Effector memory CD8-positive, alpha-beta T cell (primary cell): Measurements from ENCODE around the gene SLC16A3.
A peak's percentile ranks its signal among the peaks of the same experiment; 100 is the strongest.
"Not testable (repeated sequence)": the region's sequence is repeated elsewhere in the genome, so short reads cannot be mapped to it uniquely, and the experiment has no call there.

Experiments used
- ATAC-seq: fragments of 150-1000 bp; cut with Tn5 transposase; replicated peaks from 2 replicates; pipeline ENCODE4 v1.10.0; 2021; ENCODE audit warnings: mild to moderate bottlenecking, moderate library complexity
- DNase-seq, 3 experiments: peaks; one replicate each; pipeline ENCODE4 v3.0.0; 2021
- H3K27ac Mint-ChIP-seq, 2 donors: one replicate each; pipeline ENCODE4 v1.8.0; 2022; ENCODE audit warnings: mild to moderate bottlenecking in 2 of 2, mixed read lengths in 2 of 2, moderate library complexity in 2 of 2
- H3K27me3 Mint-ChIP-seq, 2 donors: one replicate each; pipeline ENCODE4 v1.8.0; 2022; ENCODE audit warnings: mixed read lengths in 2 of 2
- H3K36me3 Mint-ChIP-seq: one replicate; pipeline ENCODE4 v1.8.0; 2022; ENCODE audit warnings: mild to moderate bottlenecking, moderate library complexity, mixed read lengths; ENCODE audit not compliant: insufficient read depth
- H3K4me1 Mint-ChIP-seq, 2 donors: one replicate each; pipeline ENCODE4 v1.8.0; 2022; ENCODE audit warnings: low read depth in 2 of 2, mixed read lengths in 2 of 2
- H3K4me3 Mint-ChIP-seq, 2 donors: one replicate each; pipeline ENCODE4 v1.8.0; 2022; ENCODE audit warnings: mild to moderate bottlenecking in 2 of 2, mixed read lengths in 2 of 2, moderate library complexity in 2 of 2
- H3K9me3 Mint-ChIP-seq, 2 donors: one replicate each; pipeline ENCODE4 v1.8.0; 2022; ENCODE audit warnings: mixed read lengths in 2 of 2

SLC16A3 gene

DNA sequence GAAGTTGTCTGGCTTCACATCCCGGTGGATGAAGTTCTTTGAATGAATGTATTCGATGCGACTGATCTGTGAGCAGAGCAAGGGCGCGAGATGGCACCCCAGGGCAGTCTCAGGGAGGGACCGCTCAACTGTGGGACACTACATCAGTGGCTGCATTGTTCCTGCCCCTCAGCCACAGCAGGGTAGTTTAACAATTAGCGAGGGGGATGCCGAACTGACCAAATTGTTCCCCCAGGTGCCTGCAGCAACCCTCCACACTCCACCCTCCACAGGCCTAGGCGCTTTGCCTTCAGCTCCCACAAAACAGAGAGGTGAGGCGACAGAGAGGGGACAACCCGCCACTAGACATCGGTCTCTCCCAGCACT, 24.3 kb downstream of the SLC16A3 start:
- Mint-ChIP-seq H3K4me1 (peaks cover 14 to 16% of the 10 kb centered on the region in 2 donors), H3K36me3 (peaks cover 85% of the 10 kb centered on the region), H3K27me3 (no peaks in the 10 kb centered on the region), H3K27ac (peak overlapping the region in 1 of 2 donors; percentile 84), H3K9me3 (no peaks in the 10 kb centered on the region), H3K4me3 (no peak overlapping the region)
- no peak for DNase-seq
- no peak for ATAC-seq

DNA sequence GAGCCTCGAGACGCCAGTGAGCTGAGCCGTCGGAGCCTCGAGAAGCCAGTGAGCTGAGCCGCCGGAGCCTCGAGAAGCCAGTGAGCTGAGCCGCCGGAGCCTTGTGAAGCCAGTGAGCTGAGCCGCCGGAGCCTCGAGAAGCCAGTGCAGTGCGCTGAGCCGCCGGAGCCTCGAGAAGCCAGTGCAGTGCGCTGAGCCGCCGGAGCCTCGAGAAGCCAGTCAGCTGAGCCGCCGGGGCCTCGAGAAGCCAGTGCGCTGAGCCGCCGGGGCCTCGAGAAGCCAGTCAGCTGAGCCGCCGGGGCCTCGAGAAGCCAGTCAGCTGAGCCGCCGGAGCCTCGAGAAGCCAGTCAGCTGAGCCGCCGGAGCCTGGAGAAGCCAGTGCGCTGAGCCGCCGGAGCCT, 25.3 kb downstream of the SLC16A3 start:
- peaks cover 84% of the 10 kb centered on the region for H3K36me3 Mint-ChIP-seq
- H3K4me3 Mint-ChIP-seq, ATAC-seq, H3K27me3 Mint-ChIP-seq, H3K27ac Mint-ChIP-seq, DNase-seq, H3K9me3 Mint-ChIP-seq: not testable (repeated sequence)
- H3K4me1 Mint-ChIP-seq: peaks cover 19 to 21% of the 10 kb centered on the region in 2 donors

DNA sequence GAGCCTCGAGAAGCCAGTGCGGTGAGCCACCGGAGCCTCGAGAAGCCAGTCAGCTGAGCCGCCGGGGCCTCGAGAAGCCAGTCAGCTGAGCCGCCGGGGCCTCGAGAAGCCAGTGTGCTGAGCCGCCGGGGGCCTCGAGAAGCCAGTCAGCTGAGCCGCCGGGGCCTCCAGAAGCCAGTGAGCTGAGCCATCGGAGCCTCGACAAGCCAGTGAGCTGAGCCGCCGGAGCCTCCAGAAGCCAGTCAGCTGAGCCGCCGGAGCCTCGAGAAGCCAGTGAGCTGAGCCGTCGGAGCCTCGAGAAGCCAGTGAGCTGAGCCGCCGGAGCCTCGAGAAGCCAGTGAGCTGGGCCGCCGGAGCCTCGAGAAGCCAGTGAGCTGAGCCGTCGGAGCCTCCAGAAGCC, 25.9 kb downstream of the SLC16A3 start:
- peaks cover 21 to 24% of the 10 kb centered on the region in 2 donors for H3K4me1 Mint-ChIP-seq
- H3K36me3 Mint-ChIP-seq: peaks cover 82% of the 10 kb centered on the region
- H3K27ac Mint-ChIP-seq, ATAC-seq, H3K4me3 Mint-ChIP-seq, H3K27me3 Mint-ChIP-seq, H3K9me3 Mint-ChIP-seq, DNase-seq: not testable (repeated sequence)

DNA sequence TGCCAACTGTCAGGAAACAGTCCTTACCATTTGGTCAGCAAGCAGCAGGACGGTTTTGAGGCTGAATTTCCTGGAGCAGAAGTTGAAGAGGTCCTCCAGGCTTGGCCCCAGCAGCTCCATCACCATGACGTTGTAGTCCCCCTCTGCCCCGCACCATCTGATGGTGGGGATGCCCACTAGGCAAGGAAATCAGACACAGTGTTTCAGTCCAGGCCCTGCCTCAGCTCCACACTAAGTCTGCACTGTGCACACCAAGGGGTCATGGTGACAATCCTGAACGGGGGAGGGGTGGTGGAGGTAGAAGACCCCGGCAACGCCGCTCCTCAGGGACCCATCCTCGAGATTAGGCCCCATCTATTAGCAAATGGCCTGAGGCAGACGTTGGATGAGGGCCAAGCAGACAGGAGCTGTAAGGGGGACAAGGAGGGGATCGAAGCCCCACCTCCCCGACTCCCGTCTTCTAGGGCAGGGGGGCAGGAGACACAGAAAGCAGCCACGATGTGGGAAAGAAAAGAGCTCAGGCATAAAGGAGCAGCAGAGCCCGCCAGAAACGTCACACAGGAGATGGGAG, 26.6 kb downstream of the SLC16A3 start:
- Mint-ChIP-seq H3K4me3 (no peak overlapping the region), H3K36me3 (peaks cover 81% of the 10 kb centered on the region), H3K27me3 (no peaks in the 10 kb centered on the region), H3K4me1 (peaks cover 23 to 25% of the 10 kb centered on the region in 2 donors), H3K27ac (peak overlapping the region; percentile 98 to 99), H3K9me3 (no peaks in the 10 kb centered on the region)
- DNase-seq: no peak
- no peak for ATAC-seq

DNA sequence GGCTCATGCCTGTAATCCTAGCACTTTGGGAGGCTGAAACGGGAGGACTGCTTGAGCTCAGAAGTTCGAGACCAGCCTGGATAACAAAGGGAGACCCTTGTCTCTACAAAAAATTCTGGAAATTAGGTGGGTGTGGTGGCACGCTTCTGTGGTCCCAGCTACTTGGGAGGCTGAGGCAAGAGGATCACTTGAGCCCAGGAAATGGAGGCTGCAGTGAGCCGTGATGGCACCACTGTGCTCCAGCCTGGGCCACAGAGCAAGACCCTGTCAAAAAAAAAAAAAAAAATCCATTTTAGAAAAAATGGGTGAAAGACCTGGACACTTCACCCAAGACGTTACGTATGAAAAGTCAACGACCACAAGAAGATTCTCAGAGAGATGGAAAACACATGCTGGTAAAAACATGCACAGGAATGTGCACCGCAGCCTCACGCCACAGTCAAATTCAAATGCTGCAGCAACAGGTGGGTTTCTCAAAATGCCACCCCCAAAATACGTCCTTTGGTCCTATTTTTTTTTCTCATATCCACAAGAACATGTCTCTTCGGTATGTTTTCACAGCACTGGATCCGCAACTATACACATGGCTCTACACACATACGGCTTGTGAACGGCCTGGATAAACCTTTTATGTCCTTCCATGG, 27.5 kb downstream of the SLC16A3 start:
- ATAC-seq (no peak), DNase-seq (no peak)
- Mint-ChIP-seq H3K36me3 (peaks cover 81% of the 10 kb centered on the region), H3K4me3 (peak overlapping the region in 1 of 2 donors; percentile 37), H3K9me3 (no peaks in the 10 kb centered on the region), H3K4me1 (peaks cover 31% of the 10 kb centered on the region in 2 donors), H3K27ac (peak overlapping the region; percentile 98 to 99), H3K27me3 (no peaks in the 10 kb centered on the region)

DNA sequence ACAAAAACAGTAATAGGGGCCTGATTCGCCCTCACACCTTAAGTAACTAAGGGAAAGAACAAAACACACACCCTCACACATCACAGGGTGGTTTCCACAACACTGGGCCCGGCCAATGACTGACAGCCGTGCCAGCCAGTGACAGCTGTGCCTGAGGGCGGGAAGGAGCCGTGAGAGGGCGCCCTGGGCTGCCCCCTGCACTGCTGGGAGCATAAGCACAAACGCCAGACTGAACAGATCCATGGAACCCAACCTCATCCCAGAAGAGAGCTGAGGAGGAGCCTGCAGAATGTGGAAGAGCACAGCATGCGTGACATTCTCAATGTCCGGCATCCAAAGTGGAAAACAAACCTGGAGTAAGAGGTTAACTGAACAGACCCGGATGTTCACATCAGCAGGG, 28.6 kb downstream of the SLC16A3 start:
- no peaks in the 10 kb centered on the region for H3K9me3 Mint-ChIP-seq
- H3K4me3 Mint-ChIP-seq: peak overlapping the region; percentile 40 to 51
- DNase-seq (peak; percentile 72 to 82 (median 74)), ATAC-seq (peak; percentile 96)
- peaks cover 80% of the 10 kb centered on the region for H3K36me3 Mint-ChIP-seq
- H3K27ac Mint-ChIP-seq: peak overlapping the region; percentile 98 to 99
- H3K27me3 Mint-ChIP-seq: no peaks in the 10 kb centered on the region
- H3K4me1 Mint-ChIP-seq: peaks cover 31 to 36% of the 10 kb centered on the region in 2 donors

DNA sequence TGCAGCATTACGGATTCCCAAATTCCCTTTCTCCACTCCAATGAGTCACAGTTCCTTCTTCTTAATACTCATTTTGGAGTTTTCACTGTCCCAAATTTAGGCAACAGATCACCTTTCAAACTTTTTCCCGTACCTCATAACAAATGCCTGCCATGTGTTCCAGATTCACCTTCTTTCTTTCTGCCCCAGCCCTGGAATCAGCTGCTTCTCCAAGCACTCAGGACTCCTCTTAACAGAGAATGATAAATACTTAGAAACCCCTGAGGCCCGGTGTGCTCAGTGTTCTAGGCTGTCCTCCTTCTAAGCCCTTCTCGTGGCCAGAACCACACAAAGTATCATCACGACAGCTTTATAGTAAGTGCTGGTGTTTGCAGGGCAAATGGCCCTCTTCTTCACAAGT, 29.7 kb downstream of the SLC16A3 start:
- no peak overlapping the region for H3K4me3 Mint-ChIP-seq
- peaks cover 31 to 36% of the 10 kb centered on the region in 2 donors for H3K4me1 Mint-ChIP-seq
- DNase-seq: no peak
- ATAC-seq: no peak
- no peaks in the 10 kb centered on the region for H3K27me3 Mint-ChIP-seq
- H3K36me3 Mint-ChIP-seq: peaks cover 79% of the 10 kb centered on the region
- H3K9me3 Mint-ChIP-seq: no peaks in the 10 kb centered on the region
- peak overlapping the region; percentile 86 to 99 for H3K27ac Mint-ChIP-seq

DNA sequence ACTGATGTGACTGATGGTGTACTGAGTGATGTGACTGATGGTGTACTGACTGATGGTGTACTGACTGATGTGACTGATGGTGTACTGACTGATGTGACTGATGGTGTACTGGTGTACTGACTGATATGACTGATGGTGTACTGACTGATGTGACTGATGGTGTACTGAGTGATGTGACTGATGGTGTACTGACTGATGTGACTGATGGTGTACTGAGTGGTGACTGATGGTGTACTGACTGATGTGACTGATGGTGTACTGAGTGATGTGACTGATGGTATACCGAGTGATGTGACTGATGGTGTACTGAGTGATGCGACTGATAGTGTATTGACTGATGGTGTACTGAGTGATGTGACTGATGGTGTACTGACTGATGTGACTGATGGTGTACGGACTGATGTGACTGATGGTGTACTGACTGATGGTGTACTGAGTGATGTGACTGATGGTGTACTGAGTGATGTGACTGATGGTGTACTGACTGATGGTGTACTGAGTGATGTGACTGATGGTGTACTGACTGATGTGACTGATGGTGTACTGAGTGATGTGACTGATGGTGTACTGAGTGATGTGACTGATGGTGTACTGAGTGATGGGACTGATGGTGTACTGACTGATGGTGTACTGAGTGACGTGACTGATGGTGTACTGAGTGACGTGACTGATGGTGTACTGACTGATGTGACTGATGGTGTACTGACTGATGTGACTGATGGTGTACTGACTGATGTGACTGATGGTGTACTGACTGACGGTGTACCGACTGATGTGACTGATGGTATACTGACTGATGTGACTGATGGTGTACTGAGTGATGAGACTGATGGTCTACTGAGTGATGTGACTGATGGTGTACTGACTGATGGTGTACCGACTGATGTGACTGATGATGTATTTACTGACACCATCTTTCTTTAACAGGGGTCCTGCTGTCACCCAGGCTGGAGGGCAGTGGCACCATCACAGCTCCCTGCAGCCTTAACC, 31.4 kb downstream of the SLC16A3 start:
- H3K4me3 Mint-ChIP-seq, DNase-seq, H3K9me3 Mint-ChIP-seq, ATAC-seq, H3K27me3 Mint-ChIP-seq: not testable (repeated sequence)
- H3K36me3 Mint-ChIP-seq: peaks cover 91% of the 10 kb centered on the region
- H3K4me1 Mint-ChIP-seq: peaks cover 31 to 36% of the 10 kb centered on the region in 2 donors
- peak overlapping the region; percentile 66 to 88 for H3K27ac Mint-ChIP-seq

DNA sequence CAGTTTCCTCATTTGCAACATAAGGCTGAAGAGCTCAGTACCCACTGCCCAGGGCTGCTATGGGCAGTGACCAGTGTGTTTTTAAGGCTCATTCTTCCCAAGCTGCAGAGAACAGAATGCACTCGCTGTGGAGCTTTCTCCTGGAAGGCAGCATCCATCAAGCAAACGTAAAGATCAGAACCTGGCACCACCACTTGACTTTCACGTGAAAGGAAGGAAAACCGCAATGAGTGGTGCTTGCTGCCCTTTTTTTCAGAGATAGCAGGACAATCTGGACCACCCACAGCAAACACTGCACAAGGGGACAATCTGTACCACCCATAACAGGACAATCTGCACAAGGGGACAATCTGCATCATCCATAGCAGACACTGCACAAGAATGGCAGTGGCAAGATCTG, 33.5 kb downstream of the SLC16A3 start:
- H3K4me3 Mint-ChIP-seq: no peak overlapping the region
- no peaks in the 10 kb centered on the region for H3K9me3 Mint-ChIP-seq
- no peak for ATAC-seq
- peak overlapping the region in 1 of 2 donors; percentile 19 for H3K27ac Mint-ChIP-seq
- peaks cover 33 to 40% of the 10 kb centered on the region in 2 donors for H3K4me1 Mint-ChIP-seq
- peaks cover 91% of the 10 kb centered on the region for H3K36me3 Mint-ChIP-seq
- no peaks in the 10 kb centered on the region for H3K27me3 Mint-ChIP-seq
- DNase-seq: no peak

DNA sequence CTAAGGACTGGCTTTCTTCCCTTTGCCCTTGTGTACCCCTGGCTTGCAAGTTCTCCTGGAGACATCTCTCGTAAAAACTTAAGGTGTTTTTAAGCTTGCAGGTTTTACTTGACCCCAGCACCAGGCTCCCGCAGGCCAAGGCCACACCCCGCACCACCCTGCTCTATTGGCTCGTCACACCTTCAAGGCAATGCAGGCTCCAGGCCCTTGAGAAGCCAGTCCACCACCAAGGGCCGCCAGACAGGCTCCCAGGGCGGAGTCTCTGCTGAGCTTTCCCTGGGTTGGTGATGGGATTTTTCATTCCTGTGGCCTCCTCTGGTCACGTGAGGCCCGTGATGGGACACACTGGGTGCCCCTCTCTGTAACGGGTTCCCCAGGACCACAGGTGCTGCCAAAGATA, 34.8 kb downstream of the SLC16A3 start:
- Mint-ChIP-seq H3K4me1 (peaks cover 36 to 41% of the 10 kb centered on the region in 2 donors), H3K9me3 (no peaks in the 10 kb centered on the region), H3K27ac (peak overlapping the region; percentile 78 to 87), H3K27me3 (no peaks in the 10 kb centered on the region), H3K4me3 (no peak overlapping the region), H3K36me3 (peaks cover 92% of the 10 kb centered on the region)
- ATAC-seq: no peak
- DNase-seq: no peak

DNA sequence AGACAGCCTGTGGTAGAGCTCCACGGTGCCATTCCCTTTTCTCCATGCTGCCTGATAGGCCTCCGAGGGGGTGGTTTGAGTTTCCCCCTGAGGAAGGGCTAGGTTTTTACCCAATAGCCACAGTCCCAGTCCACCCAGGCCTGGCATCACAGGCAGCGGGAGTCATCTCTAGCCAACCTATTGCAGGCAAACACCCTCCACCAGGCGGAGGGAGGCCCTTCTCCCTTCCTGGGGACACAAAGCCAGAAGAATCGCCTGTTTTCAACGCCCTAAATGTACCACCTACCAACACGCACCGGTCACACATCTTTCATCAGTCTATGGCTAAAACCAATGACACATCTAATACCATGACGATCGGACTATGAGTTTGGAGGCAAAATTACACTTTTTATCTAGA, 37.3 kb downstream of the SLC16A3 start:
- Mint-ChIP-seq H3K27ac (peak overlapping the region; percentile 15 to 70), H3K4me3 (peak overlapping the region in 1 of 2 donors; percentile 12), H3K4me1 (peaks cover 44 to 46% of the 10 kb centered on the region in 2 donors), H3K27me3 (no peaks in the 10 kb centered on the region), H3K9me3 (no peaks in the 10 kb centered on the region), H3K36me3 (peaks cover 96% of the 10 kb centered on the region)
- ATAC-seq (no peak), DNase-seq (no peak)

DNA sequence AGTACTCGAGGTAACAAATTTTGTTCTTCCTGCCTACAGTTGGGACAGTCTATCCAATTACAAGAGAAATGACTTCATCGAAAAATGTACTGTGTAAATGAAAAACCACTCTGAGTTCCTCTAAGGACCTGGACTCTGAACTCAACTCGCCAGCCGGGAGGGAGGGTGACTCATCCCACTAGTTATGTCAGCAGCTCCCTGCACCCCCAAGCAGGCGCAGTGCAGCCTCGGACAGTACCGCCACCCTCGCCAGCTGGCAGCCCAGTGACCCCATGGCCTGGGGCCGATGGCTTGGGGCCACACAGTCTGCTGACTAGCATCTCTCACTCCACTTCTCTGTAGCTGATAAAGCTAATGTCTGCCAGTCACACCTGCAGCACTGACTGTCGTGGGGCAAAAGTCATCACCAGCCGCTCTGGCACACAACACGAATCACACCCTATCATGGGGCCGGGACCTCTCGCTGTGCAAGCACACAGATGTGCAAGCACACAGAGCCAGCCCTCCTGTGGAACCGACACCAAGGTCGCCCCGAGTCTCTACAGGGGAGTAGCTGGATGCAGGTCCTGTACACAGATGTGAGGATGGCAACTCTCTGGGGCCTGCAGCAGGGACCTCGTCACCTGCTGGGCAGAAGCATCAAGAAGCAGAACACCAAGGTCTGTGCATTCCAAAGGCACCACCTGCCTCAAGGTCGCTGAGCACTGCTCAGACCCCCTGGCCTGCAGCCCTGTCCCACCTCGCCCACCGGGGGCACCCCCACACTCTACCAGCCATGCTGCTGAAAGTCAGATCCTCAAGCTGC, 38.9 kb downstream of the SLC16A3 start:
- H3K4me1 Mint-ChIP-seq: peaks cover 52 to 55% of the 10 kb centered on the region in 2 donors
- H3K9me3 Mint-ChIP-seq: no peaks in the 10 kb centered on the region
- peak overlapping the region; percentile 59 to 82 for H3K4me3 Mint-ChIP-seq
- DNase-seq (no peak), ATAC-seq (peak; percentile 58)
- H3K27me3 Mint-ChIP-seq: no peaks in the 10 kb centered on the region
- H3K27ac Mint-ChIP-seq: peak overlapping the region; percentile 70 to 82
- H3K36me3 Mint-ChIP-seq: peaks cover 97% of the 10 kb centered on the region
